ENCODE measurements around the gene TTC39B.
"Not testable (repeated sequence)": the region's sequence is repeated elsewhere in the genome, so short reads cannot be mapped to it uniquely, and the experiment has no call there.

- TF ChIP-seq CTCF (conservative IDR thresholded peaks at IDR 0.05; ENCODE audit: low read length); EZH2phosphoT487 (IDR thresholded peaks at IDR 0.05; ENCODE audit: borderline replicate concordance, low read depth, low read length): not testable (repeated sequence)
Observed at GRCh38 chr9:15319661-15320060, 12.6 kb upstream of the TTC39B start.

All from OCI-LY7 (cell line).